Lung (tissue), 12 donors: ENCODE data around the gene HIPK2. TPM values are rescaled to one million over a fixed set of nuclear protein-coding genes. Genes with fewer than 3 reads are reported as not detected.

ENCODE experiments used
- ATAC-seq: fragments of 200-7000 bp; cut with Tn5 transposase; one replicate; pipeline ENCODE4 v1.9.1; 2020; ENCODE audit warnings: moderate number of reproducible peaks; ENCODE audit not compliant: insufficient read depth, low FRiP score
- DNase-seq, 3 donors: peaks; one replicate each; pipeline ENCODE4 v3.0.0-alpha.2; 2013 to 2017
- H3K27ac ChIP-seq, 2 donors: one replicate each; pipeline ENCODE4 v1.5.1; 2013; ENCODE audit warnings: mild to moderate bottlenecking in 2 of 2, moderate library complexity in 2 of 2, control low read depth in 1 of 2, inconsistent platforms in 1 of 2, low read depth in 1 of 2, low read length in 1 of 2
- H3K27me3 ChIP-seq, 3 donors: one replicate each; pipeline ENCODE4 v1.5.1; 2013; ENCODE audit warnings: low read length in 2 of 3; ENCODE audit not compliant: control insufficient read depth in 3 of 3, insufficient read depth in 3 of 3
- H3K36me3 ChIP-seq, 4 donors: one replicate each; pipeline ENCODE4 v1.5.1; 2013; ENCODE audit warnings: low read length in 4 of 4, mild to moderate bottlenecking in 1 of 4, moderate library complexity in 1 of 4; ENCODE audit not compliant: control insufficient read depth in 4 of 4, insufficient read depth in 4 of 4
- H3K4me1 ChIP-seq, 5 donors: one replicate each; pipeline ENCODE4 v1.5.1; 2013; ENCODE audit warnings: low read length in 5 of 5, mild to moderate bottlenecking in 2 of 5, moderate library complexity in 1 of 5; ENCODE audit not compliant: control insufficient read depth in 5 of 5, insufficient read depth in 5 of 5
- H3K4me3 ChIP-seq: one replicate; pipeline ENCODE4 v1.5.1; 2013; ENCODE audit warnings: mild to moderate bottlenecking, control low read depth, moderate library complexity
- H3K9ac ChIP-seq, 2 donors: one replicate each; pipeline ENCODE4 v1.5.1; 2013; ENCODE audit warnings: low read length in 2 of 2, control low read depth in 1 of 2; ENCODE audit not compliant: insufficient read depth in 1 of 2
- H3K9me3 ChIP-seq, 4 donors: one replicate each; pipeline ENCODE4 v1.5.1; 2013; ENCODE audit warnings: low read length in 3 of 4, mild to moderate bottlenecking in 1 of 4, moderate library complexity in 1 of 4; ENCODE audit not compliant: control insufficient read depth in 4 of 4, insufficient read depth in 3 of 4
- CTCF ChIP-seq: IDR thresholded peaks from 2 replicates; pipeline ENCODE4 v1.5.1; 2012; ENCODE audit warnings: mild to moderate bottlenecking; ENCODE audit errors: control extremely low read depth, extremely low read depth
- WGBS, 2 donors: extraction: QIAGEN DNeasy Blood & Tissue Kit; methylation state at CpG; one replicate each; pipeline ENCODE4 v1.1.7; 2013; 5-methylcytosine and 5-hydroxymethylcytosine counted together
- polyA plus RNA-seq, 2 donors: library from polyadenylated mRNA; stranded (reverse); fragments of 200-250 nt; gene quantifications; one replicate each; pipeline ENCODE4 v1.2.1, GENCODE V29; 2013
- total RNA-seq, 2 donors: library from RNA; depleted of rRNA in 1 of 2; stranded (reverse); fragments of >200 nt in 1 of 2; gene quantifications; one replicate each; pipeline ENCODE4 v1.2.1, GENCODE V29; 2014 to 2021
- donor health status: control.
- donor health status: control.
- donor health status: Bipolar disorder and iron deficiency.
- donor health status: healthy.
- donor health status: DM: yes; HTN: yes; CAD: no.

The HIPK2 gene
- total and polyA plus RNA-seq, 4 donors, result 8.7 to 65.1 (median 18.3) TPM

DNA sequence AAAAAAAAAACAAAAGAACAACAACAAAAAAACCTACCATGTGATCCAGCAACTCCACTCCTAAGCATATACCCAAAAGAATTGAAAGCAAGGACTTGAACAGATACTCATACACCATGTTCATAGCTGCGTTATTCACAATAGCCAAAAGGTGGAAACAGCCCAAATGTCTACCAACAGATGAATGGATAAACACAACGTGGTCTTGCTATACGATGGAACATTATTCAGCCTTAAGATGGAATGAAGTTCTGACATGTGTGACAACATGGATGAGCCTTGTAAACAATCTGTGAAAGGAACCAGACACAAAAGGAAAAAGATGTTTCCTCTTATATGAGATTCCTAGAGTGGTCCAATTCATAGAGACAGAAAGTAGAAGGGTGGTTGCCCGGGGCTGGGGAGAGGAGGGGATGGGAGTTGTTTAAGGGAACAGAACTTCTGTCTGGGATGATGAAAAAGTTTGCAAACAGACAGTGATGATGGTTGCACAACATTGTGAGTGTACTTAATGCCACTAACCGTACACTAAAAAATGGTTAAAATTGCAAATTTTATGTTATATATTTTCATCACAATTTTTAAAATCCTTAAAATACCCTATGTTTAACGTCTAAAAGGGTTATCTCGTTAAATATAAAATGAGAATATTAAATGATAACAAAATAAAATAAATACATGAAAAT lies 242.7 kb downstream of the HIPK2 start:
- peaks cover 0 to 2% (median 0%) of the 10 kb centered on the region in 4 donors for H3K9me3 ChIP-seq
- no peaks in the 10 kb centered on the region for H3K27me3 ChIP-seq
- no peaks in the 10 kb centered on the region for H3K36me3 ChIP-seq
- H3K4me1 ChIP-seq, result peaks cover 0 to 11% (median 6%) of the 10 kb centered on the region in 5 donors
- 58 to 61% methylated on average over 7 of the region's 7 CpGs for WGBS, 2 donors
- no peak for TF ChIP-seq CTCF
- H3K4me3 ChIP-seq, result no peak overlapping the region
- no peak for ATAC-seq
- no peak overlapping the region for H3K27ac ChIP-seq
- H3K9ac ChIP-seq, result no peak overlapping the region
- no peak for DNase-seq

DNA sequence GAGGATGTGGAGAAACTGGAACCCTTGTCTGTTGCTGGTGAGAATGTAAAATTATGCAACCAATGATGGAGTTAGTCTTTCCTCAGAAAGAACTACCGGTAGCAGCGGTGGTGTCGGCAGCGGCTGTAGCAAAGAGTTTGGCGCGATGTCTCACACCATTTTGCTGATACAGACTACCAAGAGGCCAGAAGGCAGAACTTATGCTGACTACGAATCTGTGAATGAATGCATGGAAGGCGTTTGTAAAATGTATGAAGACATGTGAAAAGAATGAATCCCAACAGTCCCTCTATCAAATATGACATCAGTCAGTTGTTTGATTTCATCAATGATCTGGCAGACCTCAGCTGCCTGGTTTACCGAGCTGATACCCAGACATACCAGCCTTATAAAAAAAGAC lies 243.7 kb downstream of the HIPK2 start:
- Histone ChIP-seq H3K27me3 (no peaks in the 10 kb centered on the region), H3K9ac (no peak overlapping the region), H3K27ac (no peak overlapping the region), H3K4me1 (peaks cover 0 to 5% (median 0%) of the 10 kb centered on the region in 5 donors), H3K4me3 (no peak overlapping the region), H3K36me3 (no peaks in the 10 kb centered on the region), H3K9me3 (peaks cover 0 to 2% (median 0%) of the 10 kb centered on the region in 4 donors)
- ATAC-seq, result no peak
- 92 to 94% methylated on average over 9 of the region's 9 CpGs for WGBS, 2 donors
- no peak for DNase-seq
- TF ChIP-seq CTCF, result no peak

- no peak for ATAC-seq
- no peak overlapping the region for H3K4me3 ChIP-seq
- H3K4me1 ChIP-seq, result no peaks in the 10 kb centered on the region
- peaks cover 0 to 4% (median 0%) of the 10 kb centered on the region in 3 donors for H3K27me3 ChIP-seq
- H3K9ac ChIP-seq, result no peak overlapping the region
- TF ChIP-seq CTCF, result no peak
- H3K9me3 ChIP-seq, result peaks cover 0 to 2% (median 0%) of the 10 kb centered on the region in 4 donors
- H3K27ac ChIP-seq, result no peak overlapping the region
- H3K36me3 ChIP-seq, result no peaks in the 10 kb centered on the region
- no peak for DNase-seq
- whole genome bisulfite sequencing, 2 donors, result 75 to 85% methylated on average over 6 of the region's 6 CpGs
Measured at GRCh38 chr7:139532636-139533155, 245.1 kb downstream of the HIPK2 start.
